Measurements from ENCODE around the gene DPP6.
"Not testable (repeated sequence)": the region's sequence is repeated elsewhere in the genome, so short reads cannot be mapped to it uniquely, and the experiment has no call there.

DPP6 gene

GRCh38 chr7:154927624-154928125, 875.5 kb downstream of the DPP6 start:
- peak; percentile 57 for DNase-seq (ENCODE audit: low read depth, low spot score)

- DNase-seq (ENCODE audit: low read depth, low spot score) = no peak
Measured at GRCh38 chr7:154928136-154929005, 876.2 kb downstream of the DPP6 start.

- DNase-seq (ENCODE audit: low read depth, low spot score) = no peak
Measured at GRCh38 chr7:154929006-154929726, 877.0 kb downstream of the DPP6 start.

- DNase-seq (ENCODE audit: low read depth, low spot score) = no peak
Measured at GRCh38 chr7:154931906-154932305, 879.7 kb downstream of the DPP6 start.

GRCh38 chr7:154934353-154934952, 882.3 kb downstream of the DPP6 start:
- DNase-seq (ENCODE audit: low read depth, low spot score) = not testable (repeated sequence)

GRCh38 chr7:154937837-154938236, 885.6 kb downstream of the DPP6 start:
- DNase-seq (ENCODE audit: low read depth, low spot score) = no peak

GRCh38 chr7:154942691-154943090, 890.5 kb downstream of the DPP6 start:
- no peak for DNase-seq (ENCODE audit: low read depth, low spot score)

Measured in activated naive CD8-positive, alpha-beta T cell treated with anti-CD3 and anti-CD28 coated beads, Interleukin-2, amount 50 U/mL, for 16 hours (primary cell).